Testis (tissue), 2 donors: ENCODE results near the gene PLA2G5.

Experiments
- POLR2A ChIP-seq: fragments of 450-650 bp; IDR thresholded peaks from one replicate; pipeline ENCODE4 v1.6.1; 2017; ENCODE audit warnings: antibody characterized with exemption, mild to moderate bottlenecking, moderate library complexity
- TF ChIP-seq, protein P1 (sequence below), 3 experiments: fragments of 450-650 bp in 2 of 3; fragments of 200-600 bp in 1 of 3; sonication (generic) in 1 of 3; IDR thresholded peaks; one replicate each; pipeline ENCODE4 v1.5.1; 2016 to 2019; ENCODE audit warnings: antibody characterized with exemption in 3 of 3, mild to moderate bottlenecking in 2 of 3, moderate library complexity in 1 of 3

DNA sequence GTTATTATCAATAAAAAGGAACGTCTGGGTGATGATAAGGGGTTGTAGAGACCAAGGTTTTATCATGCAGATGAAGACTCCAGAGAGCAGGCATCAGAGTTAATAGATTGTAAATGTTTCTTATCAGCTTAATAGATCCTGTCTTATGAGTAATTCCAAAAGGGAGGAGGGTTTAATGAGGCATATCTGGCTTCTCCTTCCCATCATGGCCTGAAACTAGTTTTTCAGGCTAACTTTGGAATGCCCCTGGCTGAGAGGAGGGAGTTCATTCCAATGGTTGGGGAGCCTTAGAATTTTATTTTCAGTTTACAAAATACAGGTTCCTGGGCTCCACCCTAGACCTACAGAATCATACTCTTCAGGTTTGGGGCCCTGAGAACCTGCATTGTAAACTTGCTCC lies 35.9 kb downstream of the PLA2G5 start:
- TF ChIP-seq, protein P1, sequence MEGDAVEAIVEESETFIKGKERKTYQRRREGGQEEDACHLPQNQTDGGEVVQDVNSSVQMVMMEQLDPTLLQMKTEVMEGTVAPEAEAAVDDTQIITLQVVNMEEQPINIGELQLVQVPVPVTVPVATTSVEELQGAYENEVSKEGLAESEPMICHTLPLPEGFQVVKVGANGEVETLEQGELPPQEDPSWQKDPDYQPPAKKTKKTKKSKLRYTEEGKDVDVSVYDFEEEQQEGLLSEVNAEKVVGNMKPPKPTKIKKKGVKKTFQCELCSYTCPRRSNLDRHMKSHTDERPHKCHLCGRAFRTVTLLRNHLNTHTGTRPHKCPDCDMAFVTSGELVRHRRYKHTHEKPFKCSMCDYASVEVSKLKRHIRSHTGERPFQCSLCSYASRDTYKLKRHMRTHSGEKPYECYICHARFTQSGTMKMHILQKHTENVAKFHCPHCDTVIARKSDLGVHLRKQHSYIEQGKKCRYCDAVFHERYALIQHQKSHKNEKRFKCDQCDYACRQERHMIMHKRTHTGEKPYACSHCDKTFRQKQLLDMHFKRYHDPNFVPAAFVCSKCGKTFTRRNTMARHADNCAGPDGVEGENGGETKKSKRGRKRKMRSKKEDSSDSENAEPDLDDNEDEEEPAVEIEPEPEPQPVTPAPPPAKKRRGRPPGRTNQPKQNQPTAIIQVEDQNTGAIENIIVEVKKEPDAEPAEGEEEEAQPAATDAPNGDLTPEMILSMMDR (IDR thresholded peaks at IDR 0.05) = no peak
- TF ChIP-seq POLR2A = no peak
